Measurements from ENCODE around the gene SPRR1B.

DNA sequence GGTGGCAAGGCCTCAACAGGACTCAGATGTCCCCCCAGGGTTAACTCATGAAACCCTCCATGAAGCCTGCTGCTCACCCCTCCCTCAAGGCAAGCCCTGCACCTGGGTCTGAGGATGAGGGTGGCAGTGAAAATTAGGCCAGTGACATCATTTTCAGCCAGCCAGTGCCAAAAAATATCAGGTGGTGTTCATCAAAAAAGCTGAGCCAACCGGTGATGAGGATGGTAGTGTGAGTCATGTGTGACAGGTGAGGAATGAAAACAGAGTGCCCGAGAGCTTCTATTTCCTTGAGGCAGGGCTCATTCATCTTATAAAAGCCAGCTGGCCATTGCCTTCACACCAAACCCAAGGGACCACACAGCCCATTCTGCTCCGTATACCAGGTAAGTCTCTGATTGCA, 47.3 kb upstream of the SPRR1B start, which contains the start of gene SPRR1A:
- TF ChIP-seq POLR2A (IDR thresholded peaks at IDR 0.05) (no peak), EP300 (IDR thresholded peaks at IDR 0.05) (no peak)
- TF ChIP-seq, protein P1, sequence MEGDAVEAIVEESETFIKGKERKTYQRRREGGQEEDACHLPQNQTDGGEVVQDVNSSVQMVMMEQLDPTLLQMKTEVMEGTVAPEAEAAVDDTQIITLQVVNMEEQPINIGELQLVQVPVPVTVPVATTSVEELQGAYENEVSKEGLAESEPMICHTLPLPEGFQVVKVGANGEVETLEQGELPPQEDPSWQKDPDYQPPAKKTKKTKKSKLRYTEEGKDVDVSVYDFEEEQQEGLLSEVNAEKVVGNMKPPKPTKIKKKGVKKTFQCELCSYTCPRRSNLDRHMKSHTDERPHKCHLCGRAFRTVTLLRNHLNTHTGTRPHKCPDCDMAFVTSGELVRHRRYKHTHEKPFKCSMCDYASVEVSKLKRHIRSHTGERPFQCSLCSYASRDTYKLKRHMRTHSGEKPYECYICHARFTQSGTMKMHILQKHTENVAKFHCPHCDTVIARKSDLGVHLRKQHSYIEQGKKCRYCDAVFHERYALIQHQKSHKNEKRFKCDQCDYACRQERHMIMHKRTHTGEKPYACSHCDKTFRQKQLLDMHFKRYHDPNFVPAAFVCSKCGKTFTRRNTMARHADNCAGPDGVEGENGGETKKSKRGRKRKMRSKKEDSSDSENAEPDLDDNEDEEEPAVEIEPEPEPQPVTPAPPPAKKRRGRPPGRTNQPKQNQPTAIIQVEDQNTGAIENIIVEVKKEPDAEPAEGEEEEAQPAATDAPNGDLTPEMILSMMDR (IDR thresholded peaks at IDR 0.05): no peak
